Stimulated activated CD4-positive, alpha-beta T cell treated with anti-CD3 and anti-CD28 coated beads, TNF-alpha, amount 100 ng/mL, for 48 hours (primary cell): Measurements from ENCODE around the gene HSPB9.

ENCODE experiments used
- DNase-seq, 3 donors: peaks; one replicate each; pipeline ENCODE4 v3.0.0-alpha.2; 2020; ENCODE audit warnings: low read depth in 3 of 3

Gene HSPB9

DNA sequence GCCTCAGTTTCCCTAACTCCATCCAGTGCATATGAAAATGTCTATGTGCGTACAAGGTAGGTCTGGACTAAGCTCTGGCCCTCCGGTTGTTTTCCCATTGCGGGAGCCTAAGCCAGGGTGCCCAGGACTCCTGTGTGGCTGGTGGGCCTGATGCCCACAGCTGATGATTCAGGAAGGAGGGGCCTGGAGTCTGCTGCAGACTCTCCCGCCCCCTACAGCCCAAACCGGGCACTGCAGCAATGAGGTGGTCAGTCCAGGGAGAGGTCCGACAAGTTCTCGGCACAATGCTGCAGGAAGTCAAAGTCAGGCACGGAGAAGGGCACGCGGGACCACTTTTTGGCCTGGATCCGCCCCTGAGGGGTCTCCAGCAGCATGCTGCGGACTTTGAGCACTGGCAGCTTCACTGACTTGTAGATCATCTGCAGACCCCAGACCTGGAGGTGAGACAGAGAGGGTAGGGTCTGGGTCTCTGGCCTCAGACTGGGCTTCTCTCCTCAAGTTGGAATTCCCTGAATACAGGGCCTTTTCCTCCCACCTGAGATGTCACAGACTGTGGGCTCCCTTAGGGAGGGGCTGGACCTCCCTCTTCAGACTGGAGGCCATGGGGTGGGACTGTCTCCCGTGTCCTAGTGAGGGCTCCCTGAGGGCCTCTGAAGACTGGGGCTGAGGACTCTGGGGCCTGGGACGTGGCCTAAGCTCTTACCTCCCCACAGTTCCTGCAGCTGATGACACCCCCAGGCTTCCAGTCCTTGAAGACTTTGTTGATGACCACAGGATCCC is 20.9 kb upstream of the HSPB9 start:
- DNase-seq, result peak; percentile 48 to 80 (median 61)

GRCh38 chr17:42103221-42103954 is 19.2 kb upstream of the HSPB9 start:
- no peak for DNase-seq

GRCh38 chr17:42104264-42104663 is 18.3 kb upstream of the HSPB9 start:
- no peak for DNase-seq

DNA sequence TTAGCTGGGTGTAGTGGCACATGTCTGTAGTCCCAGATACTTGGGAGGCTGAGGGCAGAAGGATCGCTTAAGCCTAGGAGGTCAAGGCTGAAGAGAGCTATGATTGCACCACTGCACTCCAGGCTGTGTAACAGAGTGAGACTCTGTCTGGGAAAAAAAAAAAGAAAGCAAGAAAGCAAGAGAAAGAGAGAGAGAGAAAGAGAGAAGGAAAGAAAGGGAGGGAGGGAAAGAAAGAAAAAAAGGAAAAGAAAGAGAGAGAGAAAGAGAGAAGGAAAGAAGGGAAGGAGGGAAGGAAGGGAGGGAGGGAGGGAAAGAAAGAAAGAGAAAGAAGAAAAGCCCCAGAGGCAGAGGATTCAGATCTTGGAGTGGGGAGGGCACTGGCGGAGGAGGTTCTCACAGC is 16.6 kb upstream of the HSPB9 start:
- no peak for DNase-seq

DNA sequence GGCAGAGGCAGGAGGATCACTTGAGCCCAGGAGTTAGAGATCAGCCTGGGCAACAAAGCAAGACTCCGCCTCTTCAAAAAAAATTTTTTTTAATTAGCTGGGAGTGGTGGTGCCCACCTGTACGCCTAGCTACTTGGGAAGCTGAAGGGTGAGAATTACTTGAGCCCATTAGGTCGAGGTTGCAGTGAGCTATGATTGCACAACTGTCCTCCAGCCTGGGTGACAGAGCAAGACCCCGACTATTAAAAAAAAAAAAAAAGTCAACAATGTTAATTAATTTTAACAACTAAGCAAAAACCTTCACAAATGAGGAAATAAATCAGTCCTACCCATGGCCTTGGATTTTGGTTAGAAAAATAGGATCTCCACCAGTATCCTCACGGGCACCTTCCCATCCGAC is 15.5 kb upstream of the HSPB9 start:
- DNase-seq, result no peak

- DNase-seq, result peak; percentile 80 to 98 (median 88)
Measured at GRCh38 chr17:42107597-42108576, 14.7 kb upstream of the HSPB9 start.

GRCh38 chr17:42109086-42109485 is 13.5 kb upstream of the HSPB9 start:
- DNase-seq, result no peak

GRCh38 chr17:42110301-42111264 is 12.0 kb upstream of the HSPB9 start:
- DNase-seq, result no peak

- DNase-seq, result no peak
Measured at GRCh38 chr17:42111265-42111636, 11.4 kb upstream of the HSPB9 start.

- DNase-seq, result no peak
Measured at GRCh38 chr17:42111871-42112551, 10.6 kb upstream of the HSPB9 start.

DNA sequence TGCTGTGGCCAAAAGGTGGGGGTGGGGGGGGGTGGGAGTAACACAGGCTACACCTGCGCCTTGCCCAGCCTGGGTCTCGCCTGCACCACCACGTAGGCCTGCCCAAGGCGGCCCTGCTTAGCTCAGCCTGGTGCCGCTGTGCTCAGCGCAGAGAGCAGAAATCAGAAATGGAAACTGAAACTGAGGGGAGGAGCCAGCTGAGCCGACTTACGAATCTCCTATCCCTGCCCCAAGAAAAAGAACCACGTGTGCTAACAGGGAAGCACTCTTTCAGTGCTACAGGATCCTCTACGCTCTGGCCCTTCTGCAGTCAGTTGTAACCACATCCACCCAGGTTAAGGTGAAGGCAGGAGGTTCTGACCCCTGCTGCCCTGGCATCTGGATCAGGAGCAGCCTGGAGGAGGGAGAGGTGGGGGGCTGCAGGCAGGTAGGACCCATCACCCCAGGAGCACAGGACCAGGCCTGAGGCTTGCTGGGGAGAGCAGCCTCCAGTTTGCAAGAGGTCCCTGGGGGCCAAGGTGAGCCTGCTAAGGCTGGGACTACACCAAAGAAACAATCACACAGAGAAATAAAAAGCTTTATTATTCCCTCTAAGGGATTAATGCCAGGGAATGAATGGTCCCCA is 9.9 kb upstream of the HSPB9 start, which contains the start of gene DHX58:
Gene DHX58, minus strand, starts transcription at position 163 of the 625 bp plus-strand sequence. CDS start 822 bp downstream, outside the sequence.
- DNase-seq, result peak; percentile 58 to 74 (median 67)

- DNase-seq, result no peak
Measured at GRCh38 chr17:42113293-42114069, 9.1 kb upstream of the HSPB9 start.

DNA sequence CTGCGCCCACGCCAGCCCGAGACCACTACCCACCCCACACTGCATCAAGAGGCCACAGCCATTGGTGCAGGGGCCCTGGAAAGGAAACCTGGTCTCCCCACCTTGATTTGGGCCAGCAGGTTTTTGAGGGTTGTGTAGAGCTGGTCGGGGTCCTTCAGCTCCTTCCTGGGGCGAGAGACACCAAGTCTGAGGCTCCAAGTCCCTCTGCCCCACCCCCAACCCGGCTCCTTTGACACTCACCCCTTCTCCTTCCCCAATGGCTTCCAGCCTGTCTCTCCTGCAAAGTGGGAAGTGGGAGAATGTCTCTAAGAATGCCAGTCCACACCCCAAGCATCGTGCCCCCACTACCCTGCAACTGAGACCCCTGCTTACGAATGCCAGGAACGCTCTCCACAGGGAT is 8.5 kb upstream of the HSPB9 start:
- DNase-seq, result no peak

DNA sequence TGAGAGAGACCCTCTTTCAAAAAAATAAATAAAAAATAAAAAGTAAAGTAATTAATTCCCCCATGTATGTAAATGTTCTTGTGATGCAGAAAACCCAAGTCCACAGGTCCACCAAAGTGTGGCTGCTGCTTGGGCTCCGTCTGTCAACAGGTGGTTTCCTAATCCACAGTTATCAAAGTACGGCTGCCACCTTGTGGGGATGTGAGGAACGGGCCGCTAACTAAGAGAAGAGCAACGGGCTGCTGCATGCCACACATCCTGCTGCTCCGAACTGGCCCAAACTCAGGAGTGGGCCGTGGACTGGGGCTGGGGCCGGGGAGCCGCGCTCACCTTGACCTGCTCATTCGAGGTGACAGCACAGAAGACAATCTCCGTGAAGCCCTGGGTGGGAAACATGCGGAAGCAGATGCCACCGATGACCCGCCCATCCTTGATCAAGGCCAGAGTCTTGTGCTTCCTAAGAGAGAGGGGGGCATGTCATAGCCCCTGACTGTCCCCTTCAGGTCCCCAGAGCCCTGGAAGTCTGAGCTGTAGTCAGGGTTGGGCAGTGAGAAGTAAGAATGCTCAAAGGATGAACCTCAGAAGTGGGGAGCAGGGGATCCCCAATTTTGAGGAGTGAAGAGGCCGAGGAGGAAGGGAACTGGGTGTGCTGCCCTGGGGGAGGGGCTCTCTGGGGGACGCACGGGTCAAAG is 5.8 kb upstream of the HSPB9 start:
- DNase-seq, result peak; percentile 62 to 76 (median 66)

DNA sequence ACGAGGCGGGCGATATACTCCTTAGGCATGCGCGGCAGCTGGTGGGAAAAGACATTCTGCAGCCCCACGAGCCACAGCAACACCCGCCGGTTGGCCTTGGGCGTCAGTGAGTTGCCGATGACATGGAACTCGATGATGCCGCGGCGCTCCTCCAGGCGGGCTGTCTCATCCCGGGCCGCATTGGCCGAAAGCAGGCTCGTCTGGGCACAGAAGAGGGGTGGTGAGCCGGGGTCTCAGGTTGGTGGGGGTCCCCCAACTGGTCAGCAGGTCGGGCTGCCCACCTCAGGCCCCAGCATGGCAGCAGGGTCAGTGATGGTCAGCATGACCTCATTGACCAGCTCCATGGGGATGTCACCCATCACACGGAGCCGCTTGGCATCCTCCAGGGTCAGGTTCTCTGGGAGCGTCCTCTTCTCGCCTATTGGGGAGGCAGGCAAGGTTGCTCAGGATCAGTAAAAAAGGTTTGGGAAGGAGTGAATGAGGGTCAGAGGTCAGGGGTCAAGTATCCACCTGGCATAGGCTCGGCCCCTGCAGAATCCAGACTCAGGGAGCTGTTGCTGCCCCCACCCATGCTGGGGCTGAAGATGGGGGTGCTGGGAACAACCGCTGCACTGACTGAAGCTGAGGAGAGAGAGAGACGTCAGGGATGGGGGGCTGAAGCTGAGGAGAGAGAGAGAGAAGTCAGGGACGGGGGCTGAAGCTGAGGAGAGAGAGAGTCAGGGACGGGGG is 5.0 kb upstream of the HSPB9 start:
- DNase-seq, result no peak

- no peak for DNase-seq
Measured at GRCh38 chr17:42118126-42118510, 4.5 kb upstream of the HSPB9 start.

DNA sequence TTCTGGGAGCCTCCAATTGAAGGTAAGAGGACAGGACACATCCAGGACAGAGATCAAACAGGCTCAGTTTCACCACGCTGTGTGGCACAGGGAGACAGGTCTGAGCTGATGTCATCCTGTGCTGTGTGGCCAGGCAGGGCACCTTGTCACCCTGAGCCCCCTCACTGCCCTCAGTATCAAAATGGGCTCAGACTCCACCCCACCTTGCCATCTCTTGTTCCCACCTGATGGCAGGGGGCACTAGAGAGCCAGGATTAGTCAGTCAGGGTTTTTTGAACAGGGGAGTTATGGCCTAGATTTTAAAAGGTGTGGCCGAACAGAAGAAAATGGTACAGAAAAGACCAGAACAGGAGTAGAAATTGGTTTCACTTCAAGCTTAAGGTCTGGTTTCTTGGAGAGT is 4.1 kb upstream of the HSPB9 start:
- peak in 1 of 3 donors; percentile 36 for DNase-seq

- no peak for DNase-seq
Measured at GRCh38 chr17:42119301-42119700, 3.3 kb upstream of the HSPB9 start.
